T-helper 22 cell (primary cell): ENCODE results near the gene SPATA32.
"Not testable (repeated sequence)": the region's sequence is repeated elsewhere in the genome, so short reads cannot be mapped to it uniquely, and the experiment has no call there.

Experiments used
- DNase-seq: peaks from one replicate; pipeline ENCODE4 v3.0.0-alpha.2; 2020; ENCODE audit warnings: low read depth

SPATA32 gene

GRCh38 chr17:45261577-45262515, at the start of gene SPATA32:
Gene SPATA32 (minus strand): TSS chr17:45262094. CDS start chr17:45262016, 78 bp downstream.
- DNase-seq = peak; percentile 29

GRCh38 chr17:45311401-45311759, 49.5 kb upstream of the SPATA32 start:
- DNase-seq = no peak

- no peak for DNase-seq
Measured at GRCh38 chr17:45310380-45311324, 48.8 kb upstream of the SPATA32 start.

- no peak for DNase-seq
Measured at GRCh38 chr17:45309400-45309799, 47.5 kb upstream of the SPATA32 start.

- DNase-seq = no peak
Measured at GRCh38 chr17:45308840-45309239, 46.9 kb upstream of the SPATA32 start.

GRCh38 chr17:45308016-45308365, 46.1 kb upstream of the SPATA32 start:
- DNase-seq = no peak

- no peak for DNase-seq
Measured at GRCh38 chr17:45307290-45308015, 45.6 kb upstream of the SPATA32 start.

- DNase-seq = no peak
Measured at GRCh38 chr17:45306623-45307022, 44.7 kb upstream of the SPATA32 start.

GRCh38 chr17:45306094-45306493, 44.2 kb upstream of the SPATA32 start:
- no peak for DNase-seq

GRCh38 chr17:45305530-45306087, 43.7 kb upstream of the SPATA32 start:
- no peak for DNase-seq

GRCh38 chr17:45302649-45303173, 40.8 kb upstream of the SPATA32 start:
- no peak for DNase-seq

GRCh38 chr17:45302220-45302619, 40.3 kb upstream of the SPATA32 start:
- DNase-seq = not testable (repeated sequence)

- DNase-seq = no peak
Measured at GRCh38 chr17:45301674-45302073, 39.8 kb upstream of the SPATA32 start.

GRCh38 chr17:45300060-45300751, 38.3 kb upstream of the SPATA32 start:
- DNase-seq = no peak

- DNase-seq = no peak
Measured at GRCh38 chr17:45299361-45299760, 37.5 kb upstream of the SPATA32 start.

- no peak for DNase-seq
Measured at GRCh38 chr17:45298546-45299285, 36.8 kb upstream of the SPATA32 start.

GRCh38 chr17:45296833-45297124, 34.9 kb upstream of the SPATA32 start:
- no peak for DNase-seq

GRCh38 chr17:45296003-45296832, 34.3 kb upstream of the SPATA32 start:
- DNase-seq = no peak

- DNase-seq = no peak
Measured at GRCh38 chr17:45294506-45294905, 32.6 kb upstream of the SPATA32 start.
